ENCODE results near the gene OBSCN.

DNA sequence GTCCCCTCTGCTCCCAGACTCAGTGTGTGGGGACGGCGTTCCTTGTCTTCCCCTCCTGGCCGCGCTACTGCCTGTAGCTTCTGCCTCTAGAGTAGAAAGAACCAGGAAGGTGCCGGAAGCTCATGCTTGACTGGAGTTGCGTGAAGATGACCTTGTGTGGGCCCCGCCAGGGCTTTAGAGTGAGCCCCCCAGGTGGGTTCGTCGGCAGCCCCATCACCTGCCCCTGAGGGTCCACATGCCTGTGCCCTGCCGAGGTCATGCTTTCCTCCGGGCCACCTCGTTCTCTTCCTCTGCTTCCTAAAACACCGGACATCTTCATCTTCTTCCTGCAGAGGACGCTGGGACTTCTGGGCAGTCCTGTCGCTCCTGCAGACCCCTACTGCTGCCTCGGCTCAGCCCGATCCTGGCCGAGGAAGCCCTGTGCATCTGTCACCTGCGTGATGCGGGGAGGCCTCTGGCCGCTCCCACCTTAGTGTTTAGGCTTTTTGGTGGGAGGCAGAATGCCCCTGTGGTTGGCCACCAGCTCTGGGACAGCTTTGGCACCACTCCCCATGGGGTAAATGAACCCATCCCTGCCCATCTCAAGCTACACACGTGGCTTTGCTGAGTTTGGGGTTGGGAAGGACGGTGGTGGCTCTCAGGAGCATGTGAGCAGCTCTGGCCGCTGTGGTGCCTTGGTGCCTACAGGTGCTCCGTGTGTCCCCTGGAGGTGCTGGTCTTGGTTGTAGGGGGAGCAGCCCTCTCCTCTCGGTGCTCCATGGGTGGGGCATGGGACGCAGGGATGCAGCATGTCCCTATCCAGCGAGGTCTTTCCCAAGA is 12.3 kb downstream of the OBSCN start:
- no peak for TF ChIP-seq CTCF (conservative IDR thresholded peaks at IDR 0.05; ENCODE audit: low read depth, low read length)
- no peak for TF ChIP-seq POLR2A (IDR thresholded peaks at IDR 0.05; ENCODE audit: low read depth, low read length)
- TF ChIP-seq RCOR1 (IDR thresholded peaks at IDR 0.05; ENCODE audit: insufficient replicate concordance, low read length), result no peak
- no peak for TF ChIP-seq SMC3 (IDR thresholded peaks at IDR 0.05; ENCODE audit: low read depth, low read length)
